Measurements from ENCODE around the gene VPS26B.
"Not testable (repeated sequence)": the region's sequence is repeated elsewhere in the genome, so short reads cannot be mapped to it uniquely, and the experiment has no call there.

The VPS26B gene

DNA sequence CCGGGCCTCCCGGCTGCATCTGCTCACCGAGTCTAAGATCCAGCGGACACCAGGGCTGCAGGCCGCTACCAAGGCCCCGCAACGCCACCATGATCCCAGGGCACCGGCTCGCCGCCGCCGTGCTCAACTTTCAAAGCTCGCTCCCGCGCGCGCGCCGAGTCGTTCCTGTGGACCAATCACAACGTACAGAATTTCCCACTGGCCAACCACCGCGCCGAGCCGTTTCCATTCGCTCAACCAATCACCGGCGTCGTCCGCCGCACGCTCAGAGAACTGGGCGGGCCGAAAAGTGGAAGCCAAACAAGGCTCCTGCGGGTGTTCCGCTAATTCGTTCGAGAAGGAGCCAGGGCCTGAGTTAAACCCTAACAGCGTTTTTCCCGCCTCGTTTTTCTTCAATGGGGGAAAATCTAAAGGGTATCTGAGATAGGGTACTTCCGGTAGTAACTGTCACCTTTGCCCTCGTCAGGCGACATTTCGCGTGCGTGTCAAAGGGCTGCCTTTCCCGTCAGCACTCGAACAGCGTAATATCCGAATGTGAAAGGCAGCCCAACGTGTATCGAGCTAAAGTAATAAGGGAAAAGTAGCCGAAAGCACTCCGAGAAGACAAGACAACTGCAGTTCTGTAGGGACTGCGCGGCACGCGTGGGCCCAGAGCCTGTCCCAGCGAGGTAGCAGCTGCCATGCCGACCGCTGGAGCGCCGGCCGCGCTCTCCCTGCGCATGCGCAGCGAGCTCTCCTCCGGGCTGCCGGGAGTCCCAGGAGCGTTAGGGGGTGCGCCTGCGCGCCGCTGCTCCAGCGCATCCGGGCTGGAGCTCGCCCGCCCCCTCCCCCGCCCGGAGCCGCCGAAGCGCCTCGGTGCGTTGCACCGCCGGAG, at the start of gene VPS26B, which contains the start of gene NCAPD3:
VPS26B (plus strand) TSS at position 836 of the 874 bp plus-strand sequence. CDS start 452 bp downstream, outside the sequence.
NCAPD3 (minus strand) TSS at position 132 of the 874 bp plus-strand sequence; CDS start at position 91, 41 bp downstream.
- DNase-seq (ENCODE audit: low read depth) = peak; percentile 96

DNA sequence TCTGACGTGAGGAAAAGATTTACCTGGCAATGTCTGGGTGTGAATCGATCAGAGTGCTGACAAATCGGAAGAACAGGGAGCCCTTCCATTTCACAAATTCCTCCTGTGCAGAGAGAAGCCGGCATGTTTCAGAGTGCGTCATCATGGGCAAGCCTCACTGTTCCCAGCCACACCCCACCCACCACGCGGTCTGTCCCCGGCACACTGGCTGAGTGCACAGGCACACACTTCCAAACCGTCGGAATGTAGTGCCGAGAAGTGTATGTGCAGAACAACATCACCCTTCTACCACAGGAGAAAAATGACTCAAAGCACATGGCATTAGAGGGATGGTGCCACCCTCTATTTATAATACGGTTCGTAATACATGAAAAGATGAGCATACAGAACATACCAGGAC, 48.2 kb upstream of the VPS26B start:
- DNase-seq (ENCODE audit: low read depth) = no peak

DNA sequence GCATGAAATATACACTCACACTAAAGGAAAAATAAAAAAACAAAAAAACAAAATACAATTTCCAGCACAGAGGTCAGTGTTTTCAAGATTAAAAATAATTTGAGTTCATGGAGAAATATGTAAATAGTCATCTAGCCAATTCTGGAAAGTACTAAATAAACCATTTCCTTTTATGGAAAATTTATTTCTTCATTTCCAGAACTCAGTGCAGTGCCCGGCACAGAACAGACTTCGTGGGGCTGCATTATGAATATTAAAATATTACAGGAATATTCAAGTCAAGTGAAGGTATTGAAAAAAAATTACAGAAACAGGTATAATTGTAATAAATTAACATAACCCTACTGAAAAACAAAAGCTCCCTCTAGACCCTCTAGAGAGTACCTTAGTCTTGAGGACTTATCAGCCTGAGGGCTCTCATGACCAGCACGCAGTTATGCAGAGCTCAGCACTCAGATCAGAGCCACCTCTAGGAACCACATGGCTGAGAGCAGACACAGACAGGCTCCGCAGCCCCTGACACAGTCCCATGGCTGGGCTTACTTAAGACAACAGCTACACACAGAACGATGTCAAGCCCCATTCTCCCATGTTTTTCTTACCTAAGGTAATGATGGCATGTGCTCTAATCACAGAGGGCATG, 46.3 kb upstream of the VPS26B start:
- no peak for DNase-seq (ENCODE audit: low read depth)

DNA sequence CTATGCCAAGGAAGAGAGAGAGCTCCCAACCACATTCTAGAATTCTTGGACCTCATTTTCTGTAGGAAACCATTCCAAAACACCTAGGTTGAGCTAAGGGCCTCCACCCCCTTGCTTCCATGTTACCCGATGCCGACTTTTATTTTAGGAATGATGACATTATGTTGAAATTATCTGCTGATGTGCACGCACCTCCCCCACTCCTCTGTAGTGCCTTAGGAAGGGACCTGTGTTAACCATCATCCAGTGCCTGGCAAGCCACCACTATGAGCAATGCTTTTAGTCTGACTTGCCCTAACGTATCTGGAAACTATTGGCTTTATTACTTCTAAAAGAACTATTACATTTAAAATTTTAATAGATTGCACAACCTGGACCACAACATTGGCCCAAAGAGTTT, 42.8 kb upstream of the VPS26B start:
- peak; percentile 20 for DNase-seq (ENCODE audit: low read depth)

DNA sequence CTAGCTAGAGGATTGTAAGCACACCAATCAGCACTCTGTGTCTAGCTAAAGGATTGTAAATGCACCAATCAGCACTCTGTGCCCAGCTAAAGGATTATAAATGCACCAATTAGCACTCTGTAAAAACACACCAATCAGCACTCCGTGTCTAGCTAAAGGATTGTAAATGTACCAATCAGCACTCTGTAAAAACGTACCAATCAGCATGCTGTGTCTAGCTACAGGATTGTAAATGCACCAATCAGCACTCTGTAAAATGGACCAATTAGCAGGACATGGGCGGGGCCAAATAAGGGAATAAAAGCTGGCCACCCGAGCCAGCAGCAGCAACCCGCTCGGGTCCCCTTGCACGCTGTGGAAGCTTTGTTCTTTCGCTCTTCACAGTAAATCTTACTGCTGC, 36.4 kb upstream of the VPS26B start:
- DNase-seq (ENCODE audit: low read depth) = not testable (repeated sequence)

DNA sequence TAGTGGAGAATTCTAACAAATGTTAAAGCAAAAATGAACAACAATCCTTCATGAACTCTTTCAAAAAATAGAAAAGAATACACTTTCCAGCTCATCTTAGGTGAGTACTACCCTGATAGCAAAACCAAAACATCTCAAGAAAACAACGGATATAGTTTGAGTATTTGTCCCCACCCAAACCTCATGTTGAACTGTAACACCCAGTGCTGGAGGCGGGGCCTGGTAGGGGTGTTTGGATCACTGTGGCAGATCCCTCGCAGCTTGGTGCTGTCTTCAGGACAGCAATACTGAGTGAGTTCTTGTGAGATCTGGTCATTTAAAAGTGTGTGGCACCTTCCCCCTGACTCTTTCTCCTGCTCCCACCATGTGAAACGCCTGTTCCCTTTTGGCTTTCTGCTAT, 27.7 kb upstream of the VPS26B start:
- no peak for DNase-seq (ENCODE audit: low read depth)

DNA sequence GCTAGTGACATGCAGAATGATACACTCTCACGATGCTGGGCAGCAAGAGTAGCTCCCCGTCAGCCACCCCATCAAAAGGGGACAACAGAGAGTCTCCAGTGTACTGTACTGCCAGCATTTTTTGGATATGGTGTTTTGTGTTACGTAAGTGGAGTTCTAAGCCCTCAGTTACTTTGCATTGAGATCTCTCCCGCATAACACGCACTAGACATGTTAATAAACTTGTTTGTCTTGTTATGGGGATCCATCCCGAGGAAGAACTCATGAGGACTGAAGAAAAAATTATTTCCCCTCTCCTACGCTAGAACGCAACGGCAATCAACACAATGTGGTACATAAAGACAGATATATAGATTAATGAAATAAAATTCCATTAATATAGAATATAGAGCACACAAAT, 24.9 kb upstream of the VPS26B start:
- no peak for DNase-seq (ENCODE audit: low read depth)

DNA sequence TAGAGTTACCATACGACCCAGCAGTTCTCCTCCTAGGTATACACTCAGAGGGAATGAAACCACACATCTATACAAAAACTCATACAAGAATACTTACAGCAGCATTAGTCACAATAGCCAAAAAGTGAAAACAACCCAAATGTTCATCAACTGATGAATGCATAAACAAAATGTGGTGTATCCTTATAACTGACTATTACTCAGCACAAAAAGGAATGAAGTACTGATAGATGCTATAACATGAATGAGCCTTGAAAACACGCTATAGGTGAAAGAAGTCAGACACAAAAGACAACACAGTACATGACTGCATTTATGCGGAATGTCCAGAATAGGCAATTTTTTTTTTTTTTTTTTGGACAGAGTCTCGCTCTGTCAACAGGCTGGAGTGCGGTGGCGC, 23.8 kb upstream of the VPS26B start:
- DNase-seq (ENCODE audit: low read depth) = no peak

DNA sequence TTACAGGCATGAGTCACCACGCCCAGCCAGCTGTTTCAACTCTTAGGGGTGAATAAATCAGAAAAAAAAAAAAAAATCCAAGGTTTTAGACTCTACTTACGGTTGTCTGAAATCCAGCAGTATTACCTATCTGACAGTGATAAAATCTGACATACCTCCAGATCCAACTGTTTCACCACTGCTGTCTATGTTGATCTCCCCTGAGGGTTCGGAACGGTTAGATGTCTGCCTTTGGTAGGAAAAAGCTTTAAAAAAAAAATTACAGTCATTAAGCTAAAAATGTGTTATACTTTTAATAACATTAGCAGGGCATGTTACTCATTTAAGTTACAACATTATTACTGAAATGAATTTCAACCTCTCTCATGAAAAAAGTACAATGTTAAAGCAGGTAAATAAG, 21.8 kb upstream of the VPS26B start:
- DNase-seq (ENCODE audit: low read depth) = no peak

DNA sequence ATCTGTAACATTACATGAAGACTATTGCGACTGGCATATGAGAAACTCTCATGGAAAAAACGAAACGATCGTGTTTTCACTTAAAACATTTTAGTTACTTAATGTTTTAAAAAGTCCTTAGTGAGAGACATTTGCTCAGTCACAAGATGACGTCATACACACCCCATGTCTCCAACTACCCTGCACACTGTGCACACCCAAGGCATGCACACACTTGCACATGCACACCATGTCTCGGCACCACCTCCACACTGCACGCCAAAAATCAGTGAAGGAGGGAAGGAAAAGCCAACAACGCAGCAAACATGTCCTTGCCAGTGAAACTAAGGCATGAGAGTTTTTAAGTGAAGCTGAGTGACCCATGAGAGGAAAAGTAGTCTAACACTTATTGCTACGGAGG, 18.7 kb upstream of the VPS26B start:
- DNase-seq (ENCODE audit: low read depth) = no peak

DNA sequence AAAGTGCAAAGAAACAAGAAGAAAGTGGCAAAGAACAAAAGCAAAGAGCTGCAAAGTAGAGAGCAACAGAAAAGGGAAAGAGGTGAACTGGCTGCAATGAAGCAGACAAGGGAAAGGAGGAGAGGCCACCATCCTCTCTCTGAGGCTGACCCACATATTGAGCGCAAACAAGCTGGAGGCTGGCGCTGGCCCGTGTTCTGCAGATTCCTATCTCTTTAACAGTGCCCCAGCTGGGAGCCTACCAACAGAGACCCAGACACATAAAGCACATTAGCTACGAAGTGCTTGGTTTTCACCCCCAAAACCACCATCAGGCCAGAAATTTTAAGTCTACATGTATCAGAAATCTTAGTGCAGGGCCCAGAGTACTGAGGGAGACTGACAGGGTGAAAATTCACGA, 18.3 kb upstream of the VPS26B start:
- no peak for DNase-seq (ENCODE audit: low read depth)

DNA sequence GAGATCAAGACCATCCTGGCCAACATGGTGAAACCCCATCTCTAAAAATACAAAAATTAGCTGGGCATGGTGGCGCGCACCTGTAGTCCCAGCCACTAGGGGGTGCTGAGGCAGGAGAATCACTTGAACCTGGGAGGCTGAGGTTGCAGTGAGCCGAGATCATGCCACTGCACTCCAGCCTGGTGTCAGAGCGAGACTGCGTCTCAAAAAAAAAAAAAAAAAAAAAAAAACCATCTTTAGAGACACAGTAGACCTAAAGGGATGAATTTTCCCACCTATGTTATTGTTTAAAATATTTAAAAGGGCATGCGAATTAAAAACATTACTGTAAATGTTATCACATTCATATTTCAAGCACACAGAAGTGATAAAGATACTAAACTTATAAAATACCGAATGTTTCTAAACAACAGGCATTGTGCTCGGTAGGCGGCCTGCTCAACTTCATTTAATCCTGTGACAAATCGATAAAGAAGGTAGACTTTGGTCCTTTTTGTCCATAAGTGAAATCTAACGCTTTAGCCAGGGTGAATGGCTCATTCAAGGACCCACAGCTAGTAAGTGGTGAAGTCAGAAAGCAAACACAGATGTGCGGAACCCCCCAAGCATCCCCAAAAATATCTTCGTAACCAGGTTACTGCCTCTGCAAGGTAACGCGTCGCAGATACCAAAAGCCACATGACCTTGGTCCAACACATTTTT, 16.8 kb upstream of the VPS26B start:
- peak; percentile 16 for DNase-seq (ENCODE audit: low read depth)

DNA sequence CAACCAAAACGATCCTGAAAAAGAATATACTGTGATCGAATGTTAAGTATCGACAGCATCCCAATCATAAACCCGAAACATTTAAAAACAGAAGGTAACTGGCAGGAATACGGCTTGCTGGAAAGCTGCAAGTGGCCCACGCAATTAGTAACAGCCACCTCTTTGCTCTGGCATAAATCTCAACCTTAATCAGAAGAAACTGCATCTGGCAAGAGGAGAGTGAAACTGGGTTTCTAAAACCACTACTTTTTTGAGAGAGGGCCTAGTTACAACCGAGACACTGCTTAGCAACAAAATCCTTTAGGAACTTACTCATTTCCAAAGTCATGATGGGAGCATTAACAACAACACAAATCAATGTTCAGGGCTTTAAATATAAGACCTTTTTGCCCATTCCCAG, 8.6 kb upstream of the VPS26B start:
- DNase-seq (ENCODE audit: low read depth) = no peak

DNA sequence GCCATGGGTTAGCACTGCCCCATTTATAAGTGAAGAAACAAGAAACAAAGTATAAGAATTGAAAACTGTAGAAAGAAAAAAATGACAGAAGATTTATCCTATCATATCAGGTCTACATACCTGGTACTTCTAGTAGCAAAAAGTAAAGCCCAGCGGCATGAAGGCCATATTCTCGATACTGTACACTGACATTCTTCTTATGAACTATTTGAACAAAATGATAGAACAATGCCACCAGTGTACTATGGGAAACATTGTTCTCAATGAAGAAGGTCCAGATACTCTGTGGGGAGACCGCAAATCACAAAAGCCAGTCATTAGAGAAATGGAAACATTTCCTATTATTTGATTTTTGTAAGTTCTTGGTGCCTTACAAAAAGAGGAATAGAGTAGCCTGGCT, 7.7 kb upstream of the VPS26B start:
- no peak for DNase-seq (ENCODE audit: low read depth)

DNA sequence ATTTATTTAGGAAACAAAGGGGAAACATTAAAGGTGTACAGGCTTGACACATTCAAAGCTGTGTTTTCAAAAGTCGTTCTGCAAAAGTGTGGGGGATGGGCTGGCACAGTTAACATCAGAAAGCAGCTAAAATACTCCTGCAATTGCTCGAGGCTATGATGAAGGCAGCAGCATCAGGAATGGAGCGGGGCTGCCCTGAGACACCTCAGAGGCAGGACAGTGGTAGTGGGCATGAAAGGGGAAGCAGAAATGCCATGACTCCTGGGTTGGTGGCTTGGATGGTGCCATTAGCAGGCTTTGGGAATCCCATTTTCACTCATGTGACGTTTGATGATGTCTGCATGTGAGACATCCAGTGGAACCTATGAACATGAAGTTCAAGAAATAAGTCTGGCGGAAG, 1.4 kb upstream of the VPS26B start:
- DNase-seq (ENCODE audit: low read depth) = no peak

DNA sequence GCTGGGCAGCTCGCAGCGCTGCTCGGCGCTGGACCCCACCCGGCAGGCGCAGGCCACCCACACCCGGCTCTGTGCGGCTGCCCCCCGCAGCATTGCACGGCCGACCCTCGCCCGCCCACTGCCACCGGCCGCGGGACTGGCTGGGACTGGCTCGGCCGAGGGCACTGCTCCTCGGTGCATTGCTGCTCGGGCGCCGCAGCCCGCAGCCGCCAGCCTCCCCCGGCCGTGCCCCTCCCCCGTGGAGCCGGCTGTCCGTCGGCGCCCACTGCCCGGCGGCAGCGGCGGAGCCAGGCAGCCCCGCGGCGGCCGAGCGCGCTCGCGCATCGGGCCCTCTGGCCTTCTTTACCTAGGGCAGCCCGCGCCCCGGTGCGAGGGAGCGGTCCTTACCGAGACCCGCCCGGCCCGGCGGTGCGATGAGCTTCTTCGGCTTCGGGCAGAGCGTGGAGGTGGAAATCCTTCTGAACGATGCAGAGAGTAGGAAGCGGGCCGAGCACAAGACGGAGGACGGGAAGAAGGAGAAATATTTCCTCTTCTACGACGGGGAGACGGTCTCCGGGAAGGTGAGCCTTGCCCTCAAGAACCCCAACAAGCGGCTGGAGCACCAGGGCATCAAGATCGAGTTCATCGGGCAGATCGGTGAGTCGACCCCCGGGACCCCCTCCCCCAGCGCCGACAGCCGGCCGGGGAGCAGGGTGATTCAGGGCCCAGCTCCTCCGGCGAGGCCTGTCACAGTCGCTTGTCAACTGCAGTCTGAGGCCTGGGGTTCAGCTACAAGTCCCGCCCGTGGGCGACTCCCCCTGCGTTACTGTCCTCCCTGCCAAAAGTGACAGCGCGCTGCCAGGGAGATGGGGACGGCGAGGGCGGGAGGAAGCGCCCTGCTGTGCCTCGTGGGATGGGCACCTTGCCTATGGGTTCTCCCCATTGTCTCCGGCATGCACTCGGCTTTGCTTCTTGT, 516 bp downstream of the VPS26B start:
- DNase-seq (ENCODE audit: low read depth) = peak; percentile 22

DNA sequence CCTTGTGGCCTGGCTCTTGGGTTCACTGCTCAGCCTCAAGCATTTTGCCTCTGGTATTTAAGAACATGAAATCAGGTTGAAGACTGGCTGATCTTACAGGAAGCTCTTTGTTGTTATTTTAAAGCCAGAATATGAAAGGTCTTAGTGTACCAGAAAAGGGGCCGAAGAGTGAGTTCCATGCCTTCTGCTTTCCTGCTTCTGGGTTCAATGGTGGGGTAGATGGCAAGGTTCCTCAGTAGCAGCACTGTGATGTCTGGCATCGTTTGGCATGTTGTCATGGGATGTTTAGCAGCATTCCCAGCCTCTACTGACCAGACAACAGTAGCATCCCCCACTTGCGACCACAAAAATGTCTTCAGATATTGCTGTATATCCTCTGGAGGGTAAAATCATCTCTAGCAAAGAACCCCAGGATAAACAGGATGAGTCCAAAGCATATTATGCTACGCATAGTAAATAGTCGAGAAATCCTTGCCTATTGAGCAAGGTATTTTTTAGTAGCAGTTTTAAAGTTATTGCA, 2.4 kb downstream of the VPS26B start:
- DNase-seq (ENCODE audit: low read depth) = peak; percentile 60

DNA sequence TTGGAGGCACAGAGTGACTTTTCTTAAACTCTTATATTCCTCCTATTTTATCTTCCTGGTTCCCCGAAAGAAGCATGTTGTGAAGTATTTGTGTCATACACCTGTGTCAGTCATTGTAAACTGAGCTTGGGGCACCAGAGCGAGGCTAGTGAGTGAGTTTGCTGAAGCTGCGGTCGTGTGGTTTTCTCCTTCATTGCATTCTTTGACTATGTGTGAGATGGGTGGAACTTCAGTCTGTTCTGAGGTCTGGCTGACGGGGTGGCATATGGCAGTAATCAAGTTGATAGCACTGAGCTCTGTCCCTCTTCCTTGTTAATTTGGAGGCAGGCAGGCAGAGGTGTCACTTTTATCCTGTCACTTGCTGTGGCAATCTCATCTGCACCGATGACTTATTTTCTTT, 4.2 kb downstream of the VPS26B start:
- DNase-seq (ENCODE audit: low read depth) = no peak

DNA sequence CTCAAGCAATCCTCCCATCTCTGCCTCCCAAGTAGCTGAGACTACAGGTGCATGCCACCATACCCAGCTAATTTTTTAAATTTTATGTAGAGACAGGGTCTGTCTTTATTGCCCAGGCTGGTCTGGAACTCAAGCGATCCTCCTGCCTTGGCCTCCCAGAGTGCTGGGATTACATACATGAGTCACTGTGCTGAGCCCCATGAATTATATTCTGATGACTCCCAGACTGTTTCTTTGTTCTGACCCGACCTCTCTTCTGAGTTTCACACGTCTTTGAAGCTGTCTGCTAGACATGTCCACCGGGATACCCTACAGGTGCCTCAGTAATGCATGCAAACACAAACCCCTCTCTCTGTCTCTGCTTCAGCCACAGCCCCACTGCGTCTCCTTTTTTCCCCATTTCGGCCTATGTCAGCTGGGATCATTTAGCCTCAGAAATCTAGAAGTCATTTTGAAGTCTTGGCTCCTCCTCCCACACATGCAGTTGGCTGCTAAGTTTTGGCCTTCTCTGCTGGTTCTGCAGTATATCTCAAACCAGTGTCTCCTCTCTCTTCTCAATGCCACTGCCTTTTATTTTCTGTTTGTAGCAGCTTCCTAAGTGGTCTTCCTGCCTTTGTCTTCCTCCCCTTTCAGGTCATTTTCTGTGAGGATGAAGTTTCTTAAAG, 4.8 kb downstream of the VPS26B start:
- DNase-seq (ENCODE audit: low read depth) = peak; percentile 22

DNA sequence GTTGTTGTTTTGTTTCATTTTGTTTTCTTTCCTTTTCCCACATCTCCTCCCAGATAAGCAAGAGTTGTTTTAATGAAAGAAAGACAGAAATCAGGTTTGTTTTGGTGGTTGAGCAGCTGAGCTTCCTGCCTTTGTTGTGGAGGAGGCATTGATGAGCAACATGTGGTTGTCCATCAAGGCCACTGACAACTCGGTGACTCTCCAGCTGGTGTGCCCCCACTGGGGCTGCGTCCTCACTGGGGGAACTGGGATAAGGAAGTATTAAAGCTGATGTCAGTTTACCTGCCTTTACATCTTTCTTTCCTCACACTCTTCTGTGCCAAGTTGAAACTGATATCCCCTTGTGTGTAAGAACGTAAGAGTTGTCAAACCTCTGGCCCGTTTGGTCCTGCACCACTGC, 5.9 kb downstream of the VPS26B start:
- DNase-seq (ENCODE audit: low read depth) = no peak

Measured in iris pigment epithelial cell (primary cell).